Endothelial cell of umbilical vein (primary cell): Measurements from ENCODE around the gene PYGB. TPM values are rescaled to one million over a fixed set of nuclear protein-coding genes. Genes with fewer than 3 reads are reported as not detected.

Experiments used
- BruUV-seq: library from RNA; stranded (reverse); fragments of 400-500 nt; replicated peaks from 2 replicates; lab custom pipeline; 2021; lab: Mats Ljungman, UMichigan
- CTCF ChIA-PET: fragments of 300-600, 350-600 bp; sonication (Branson Sonifier 250); formaldehyde crosslinking; loops from one replicate; lab custom pipeline; 2021; ENCODE audit warnings: antibody characterized with exemption, inconsistent platforms; lab: Charles Lee
- POLR2A ChIA-PET: fragments of 300-600, 350-600 bp; sonication (Branson Sonifier 250); formaldehyde crosslinking; loops from one replicate; lab custom pipeline; 2021; ENCODE audit warnings: antibody characterized with exemption, inconsistent platforms; lab: Charles Lee
- DNase-seq: peaks from one replicate; pipeline ENCODE4 v3.0.0-alpha.2; 2011; ENCODE audit warnings: low read depth, low spot score
- FAIRE-seq: peaks from 2 replicates; lab custom pipeline; 2011; peaks lifted over from hg19 to GRCh38; lab: Jason Lieb, UNC
- H2AFZ ChIP-seq: 2 replicates; pipeline ENCODE4 v1.6.0; 2012; ENCODE audit warnings: low read depth, low read length, control low read depth, inconsistent platforms
- H3K27ac ChIP-seq: 2 replicates; pipeline ENCODE4 v1.5.1; 2011; ENCODE audit warnings: low read depth, mild to moderate bottlenecking, control low read depth, low read length, moderate library complexity; ENCODE audit not compliant: insufficient read depth
- H3K27me3 ChIP-seq, 2 experiments: 2 replicates each; pipeline versions ENCODE4 v1.6.0 to v1.6.1; 2011; ENCODE audit warnings: low read length in 2 of 2, mixed read lengths in 1 of 2; ENCODE audit not compliant: control insufficient read depth in 2 of 2, insufficient read depth in 2 of 2
- H3K36me3 ChIP-seq, 2 experiments: 2 replicates in 1 of 2; 3 replicates in 1 of 2; pipeline ENCODE4 v1.5.1; 2011; ENCODE audit warnings: low read length in 2 of 2, mild to moderate bottlenecking in 1 of 2, moderate library complexity in 1 of 2; ENCODE audit not compliant: control insufficient read depth in 2 of 2, insufficient read depth in 2 of 2; ENCODE audit errors: extremely low read depth in 1 of 2
- H3K4me1 ChIP-seq: 3 replicates; pipeline ENCODE4 v1.5.1; 2011; ENCODE audit warnings: mild to moderate bottlenecking, low read length; ENCODE audit not compliant: control insufficient read depth, insufficient read depth; ENCODE audit errors: extremely low read depth
- H3K4me2 ChIP-seq: 2 replicates; pipeline ENCODE4 v1.6.1; 2011; ENCODE audit warnings: low read length, control low read depth, mixed read lengths; ENCODE audit not compliant: insufficient read depth
- H3K4me3 ChIP-seq, 3 experiments: fragments of 200-600 bp in 1 of 3; sonication (generic), shearing (Covaris generic) in 1 of 3; replicated peaks in 1 of 3; 2 replicates each; pipeline ENCODE4 v1.5.1; 2011 to 2016; ENCODE audit warnings: control low read depth in 3 of 3, low read length in 3 of 3, mild to moderate bottlenecking in 2 of 3, inconsistent platforms in 1 of 3, low read depth in 1 of 3, moderate library complexity in 1 of 3; ENCODE audit not compliant: insufficient read depth in 1 of 3
- H3K79me2 ChIP-seq: 2 replicates; pipeline ENCODE4 v1.6.0; 2012; ENCODE audit warnings: low read length, inconsistent platforms; ENCODE audit not compliant: control insufficient read depth, insufficient read depth
- H3K9ac ChIP-seq: replicated peaks from 2 replicates; pipeline ENCODE3; 2011; ENCODE audit warnings: low read length, control low read depth; ENCODE audit not compliant: insufficient read depth; ENCODE audit errors: extremely low read depth
- H3K9me1 ChIP-seq: replicated peaks from 3 replicates; pipeline ENCODE4 v1.6.0; 2011; ENCODE audit warnings: mild to moderate bottlenecking, low read length; ENCODE audit not compliant: control insufficient read depth, insufficient read depth; ENCODE audit errors: extremely low read depth
- H3K9me3 ChIP-seq: replicated peaks from 2 replicates; pipeline ENCODE4 v1.5.1; 2012; ENCODE audit warnings: low read length, inconsistent platforms; ENCODE audit not compliant: control insufficient read depth, insufficient read depth
- H4K20me1 ChIP-seq: replicated peaks from 2 replicates; pipeline ENCODE3; 2011; ENCODE audit warnings: mild to moderate bottlenecking, low read length; ENCODE audit not compliant: control insufficient read depth, insufficient read depth; ENCODE audit errors: extremely low read depth
- EZH2 ChIP-seq: IDR thresholded peaks from 2 replicates; pipeline ENCODE4 v1.6.1; 2012; ENCODE audit warnings: borderline replicate concordance, low read depth, mild to moderate bottlenecking, moderate library complexity, low read length, inconsistent platforms; ENCODE audit not compliant: severe bottlenecking
- FOS ChIP-seq: IDR thresholded peaks from 2 replicates; pipeline ENCODE4 v1.6.1; 2011; ENCODE audit warnings: mild to moderate bottlenecking, low read length, moderate library complexity, borderline replicate concordance; ENCODE audit not compliant: insufficient read depth
- GATA2 ChIP-seq: IDR thresholded peaks from 2 replicates; pipeline ENCODE4 v1.7.0; 2011; ENCODE audit warnings: low read depth, mild to moderate bottlenecking, moderate library complexity, mixed read lengths, low read length; ENCODE audit not compliant: insufficient read length, insufficient read depth
- JUN ChIP-seq: IDR thresholded peaks from 2 replicates; pipeline ENCODE4 v1.6.1; 2011; ENCODE audit warnings: borderline replicate concordance, low read depth; ENCODE audit not compliant: insufficient read length, insufficient read depth
- MYC ChIP-seq: IDR thresholded peaks from one replicate; pipeline ENCODE4 v1.6.1; 2011; ENCODE audit warnings: mild to moderate bottlenecking, low read depth, low read length
- POLR2A ChIP-seq: IDR thresholded peaks from 2 replicates; pipeline ENCODE4 v1.6.1; 2012; ENCODE audit warnings: low read depth, mild to moderate bottlenecking, control low read depth, low read length
- POLR2AphosphoS5 ChIP-seq: IDR thresholded peaks from 2 replicates; pipeline ENCODE4 v1.6.1; 2012; ENCODE audit warnings: low read depth, mild to moderate bottlenecking, control low read depth, low read length, moderate library complexity; ENCODE audit not compliant: insufficient read depth
- dilution Hi-C: fragments of 300-500 bp; cut with MboI; formaldehyde crosslinking; loops from one replicate; pipeline ENCODE4 v1.15.0; 2019; ENCODE audit warnings: low sequenced_read_pairs; ENCODE audit not compliant: extremely low pct_ligation_motif_present
- intact Hi-C: fragments of 100-400 bp; cut with micrococcal nuclease; formaldehyde crosslinking; loops from one replicate; pipeline ENCODE4 v1.10.0; 2022
- polyA plus RNA-seq, 4 experiments: library from polyadenylated mRNA; depleted of rRNA in 3 of 4; stranded (reverse) in 3 of 4; unstranded in 1 of 4; fragments of >200 nt; gene quantifications; 2 replicates each; pipeline versions ENCODE4 v1.2.1 to v1.2.3, GENCODE V29; 2011 to 2012; ENCODE audit warnings: missing spikeins in 1 of 4
- total RNA-seq: library from RNA; stranded (reverse); gene quantifications from 2 replicates; pipeline ENCODE4 v1.2.3, GENCODE V29; 2021
- TF ChIP-seq, protein P1 (sequence below), 2 donors: IDR thresholded peaks; 1 replicate in 1 of 2; 2 replicates in 1 of 2; pipeline ENCODE4 v1.5.1; 2011; ENCODE audit warnings: low read length in 2 of 2, mild to moderate bottlenecking in 2 of 2, moderate library complexity in 2 of 2, control low read depth in 1 of 2, inconsistent platforms in 1 of 2, low read depth in 1 of 2; ENCODE audit not compliant: insufficient read depth in 1 of 2; ENCODE audit errors: extremely low read depth in 1 of 2

Gene PYGB
- total and polyA plus RNA-seq, 2 donors (not counting 3 experiments of a cell fraction or from before 2014, with no cell fraction given), result 36.1 to 60.2 TPM

DNA sequence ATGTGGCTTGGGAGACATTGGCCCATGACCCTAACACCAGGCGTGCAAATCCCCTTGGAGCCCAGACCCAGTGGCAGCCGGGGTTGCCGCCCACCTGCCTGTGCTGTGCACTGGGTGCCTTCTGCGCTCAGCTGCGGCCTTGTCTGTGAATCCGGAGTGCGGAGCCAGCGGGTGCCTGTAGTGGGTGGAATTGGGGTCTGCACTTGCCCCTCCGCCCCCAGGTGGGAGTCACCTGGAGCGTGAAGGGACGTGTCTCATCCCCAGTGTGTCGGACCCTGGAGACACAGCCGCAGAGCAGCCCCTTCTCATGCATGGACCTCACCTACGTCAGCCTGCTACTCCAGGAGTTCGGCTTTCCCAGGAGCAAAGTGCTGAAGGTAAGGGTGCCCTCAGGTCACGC is 22.9 kb upstream of the PYGB start:
- no TSS peak for BruUV-seq

More for the DNA sequence above, 22.9 kb upstream of the PYGB start:
- ChIA-PET CTCF (interaction anchor here (2.3 to 9.7 kb wide), 2 partner anchors 8 to 22 kb away, joined by 13 to 93 read pairs; partner anchors contain the start of gene PYGB), POLR2A (no interaction called here)
- no peak overlapping the region for H3K27ac ChIP-seq
- TF ChIP-seq POLR2A, result no peak
- TF ChIP-seq JUN, result no peak
- TF ChIP-seq MYC, result no peak
- TF ChIP-seq FOS, result no peak
- TF ChIP-seq, protein P1, sequence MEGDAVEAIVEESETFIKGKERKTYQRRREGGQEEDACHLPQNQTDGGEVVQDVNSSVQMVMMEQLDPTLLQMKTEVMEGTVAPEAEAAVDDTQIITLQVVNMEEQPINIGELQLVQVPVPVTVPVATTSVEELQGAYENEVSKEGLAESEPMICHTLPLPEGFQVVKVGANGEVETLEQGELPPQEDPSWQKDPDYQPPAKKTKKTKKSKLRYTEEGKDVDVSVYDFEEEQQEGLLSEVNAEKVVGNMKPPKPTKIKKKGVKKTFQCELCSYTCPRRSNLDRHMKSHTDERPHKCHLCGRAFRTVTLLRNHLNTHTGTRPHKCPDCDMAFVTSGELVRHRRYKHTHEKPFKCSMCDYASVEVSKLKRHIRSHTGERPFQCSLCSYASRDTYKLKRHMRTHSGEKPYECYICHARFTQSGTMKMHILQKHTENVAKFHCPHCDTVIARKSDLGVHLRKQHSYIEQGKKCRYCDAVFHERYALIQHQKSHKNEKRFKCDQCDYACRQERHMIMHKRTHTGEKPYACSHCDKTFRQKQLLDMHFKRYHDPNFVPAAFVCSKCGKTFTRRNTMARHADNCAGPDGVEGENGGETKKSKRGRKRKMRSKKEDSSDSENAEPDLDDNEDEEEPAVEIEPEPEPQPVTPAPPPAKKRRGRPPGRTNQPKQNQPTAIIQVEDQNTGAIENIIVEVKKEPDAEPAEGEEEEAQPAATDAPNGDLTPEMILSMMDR (IDR thresholded peaks at IDR 0.05; ENCODE audit: extremely low read depth in 1 of 2, insufficient read depth in 1 of 2, low read depth in 1 of 2, low read length in 2 of 2), result no peak
- no peak for TF ChIP-seq POLR2AphosphoS5
- TF ChIP-seq GATA2, result no peak
- no peak for TF ChIP-seq EZH2
- intact Hi-C loops (no loop called here), dilution Hi-C loops (no loop called here)
- H3K9me1 ChIP-seq, result no peaks in the 10 kb centered on the region
- H2AFZ ChIP-seq, result no peak overlapping the region
- peaks cover 0 to 3% of the 10 kb centered on the region in 2 experiments for H3K36me3 ChIP-seq
- no peak overlapping the region for H3K4me3 ChIP-seq
- FAIRE-seq (no peak), DNase-seq (no peak)
- no peaks in the 10 kb centered on the region for H3K27me3 ChIP-seq
- no peak overlapping the region for H3K4me2 ChIP-seq
- H3K79me2 ChIP-seq, result no peaks in the 10 kb centered on the region
- H3K9ac ChIP-seq, result no peak overlapping the region
- H4K20me1 ChIP-seq, result no peaks in the 10 kb centered on the region
- H3K4me1 ChIP-seq, result peaks cover 18% of the 10 kb centered on the region
- H3K9me3 ChIP-seq, result no peaks in the 10 kb centered on the region
